WERI-Rb-1 (cell line): Measurements from ENCODE around the gene NME3.

Source experiments
- DNase-seq: peaks from one replicate; pipeline ENCODE4 v3.0.0-alpha.2; 2020
- H3K27ac ChIP-seq: fragments of 250-450 bp; sonication (Bioruptor Pico); 2 replicates; pipeline ENCODE4 v1.5.1; 2020; ENCODE audit warnings: mild to moderate bottlenecking, moderate library complexity
- H3K27me3 ChIP-seq: fragments of 250-450 bp; sonication (Bioruptor Pico); 2 replicates; pipeline ENCODE4 v1.5.1; 2021; ENCODE audit warnings: mild to moderate bottlenecking, low read depth, moderate library complexity; ENCODE audit not compliant: insufficient read depth, severe bottlenecking
- H3K36me3 ChIP-seq: fragments of 250-450 bp; sonication (Bioruptor Pico); 2 replicates; pipeline ENCODE4 v1.5.1; 2020; ENCODE audit warnings: mild to moderate bottlenecking, moderate library complexity
- H3K4me3 ChIP-seq: 2 replicates; pipeline ENCODE4 v1.5.1; 2011; ENCODE audit warnings: low read depth, mild to moderate bottlenecking, control low read depth, low read length
- H3K9me3 ChIP-seq: fragments of 250-450 bp; sonication (Bioruptor Pico); 2 replicates; pipeline ENCODE4 v1.5.1; 2021; ENCODE audit warnings: mild to moderate bottlenecking, moderate library complexity; ENCODE audit not compliant: severe bottlenecking
- CTCF ChIP-seq: IDR thresholded peaks from 2 replicates; pipeline ENCODE4 v1.5.1; 2011; ENCODE audit warnings: low read depth, mild to moderate bottlenecking, control low read depth, inconsistent platforms, low read length

NME3 gene

GRCh38 chr16:1729026-1729425 is 42.3 kb downstream of the NME3 start:
- Histone ChIP-seq H3K4me3 (no peak overlapping the region), H3K27ac (no peak overlapping the region), H3K9me3 (no peaks in the 10 kb centered on the region), H3K36me3 (peaks cover 52% of the 10 kb centered on the region), H3K27me3 (no peaks in the 10 kb centered on the region)
- no peak for TF ChIP-seq CTCF
- no peak for DNase-seq

- Histone ChIP-seq H3K27ac (no peak overlapping the region), H3K9me3 (no peaks in the 10 kb centered on the region), H3K27me3 (no peaks in the 10 kb centered on the region), H3K36me3 (peaks cover 41% of the 10 kb centered on the region), H3K4me3 (no peak overlapping the region)
- DNase-seq, result no peak
- no peak for TF ChIP-seq CTCF
Measured at GRCh38 chr16:1727651-1728624, 43.4 kb downstream of the NME3 start.

- DNase-seq, result no peak
- Histone ChIP-seq H3K9me3 (no peaks in the 10 kb centered on the region), H3K27me3 (no peaks in the 10 kb centered on the region), H3K4me3 (no peak overlapping the region), H3K36me3 (peaks cover 36% of the 10 kb centered on the region), H3K27ac (no peak overlapping the region)
- no peak for TF ChIP-seq CTCF
Measured at GRCh38 chr16:1726661-1727502, 44.5 kb downstream of the NME3 start.

- Histone ChIP-seq H3K27ac (no peak overlapping the region), H3K27me3 (no peaks in the 10 kb centered on the region), H3K9me3 (no peaks in the 10 kb centered on the region), H3K36me3 (peaks cover 25% of the 10 kb centered on the region), H3K4me3 (no peak overlapping the region)
- no peak for DNase-seq
- TF ChIP-seq CTCF, result no peak
Measured at GRCh38 chr16:1724491-1724890, 46.9 kb downstream of the NME3 start.

GRCh38 chr16:1723450-1724147 is 47.7 kb downstream of the NME3 start:
- peaks cover 19% of the 10 kb centered on the region for H3K36me3 ChIP-seq
- H3K9me3 ChIP-seq, result no peaks in the 10 kb centered on the region
- peak; percentile 59 for TF ChIP-seq CTCF
- no peaks in the 10 kb centered on the region for H3K27me3 ChIP-seq
- no peak overlapping the region for H3K27ac ChIP-seq
- no peak overlapping the region for H3K4me3 ChIP-seq
- peak; percentile 44 for DNase-seq
